OCI-LY1 (cell line): Measurements from ENCODE around the gene PLP1.

ENCODE experiments used
- H2AFZ ChIP-seq: fragments of 200-600 bp; sonication (generic), shearing (Covaris generic); 2 replicates; pipeline ENCODE4 v1.6.0; 2014; ENCODE audit warnings: antibody characterized with exemption, mild to moderate bottlenecking, low read length
- H3F3A ChIP-seq: fragments of 200-600 bp; sonication (generic), shearing (Covaris generic); 2 replicates; pipeline ENCODE4 v1.6.0; 2014; ENCODE audit warnings: mild to moderate bottlenecking, antibody characterized with exemption, low read length, moderate library complexity; ENCODE audit not compliant: insufficient read depth
- H3K27ac ChIP-seq: fragments of 200-600 bp; sonication (generic); 2 replicates; pipeline ENCODE4 v1.5.1; 2014; ENCODE audit warnings: low read length, mixed run types, mild to moderate bottlenecking, low read depth; ENCODE audit not compliant: poor library complexity, severe bottlenecking
- H3K27me3 ChIP-seq: fragments of 200-600 bp; sonication (generic); 2 replicates; pipeline ENCODE4 v1.6.0; 2014; ENCODE audit warnings: antibody characterized with exemption, mild to moderate bottlenecking, low read length, moderate library complexity; ENCODE audit not compliant: insufficient read depth
- H3K36me3 ChIP-seq: fragments of 200-600 bp; sonication (generic); 2 replicates; pipeline ENCODE4 v1.6.1; 2014; ENCODE audit warnings: mild to moderate bottlenecking, antibody characterized with exemption, low read length, moderate library complexity, mixed read lengths; ENCODE audit not compliant: insufficient read depth
- H3K4me1 ChIP-seq: fragments of 200-600 bp; sonication (generic); 2 replicates; pipeline ENCODE4 v1.5.1; 2014; ENCODE audit warnings: mild to moderate bottlenecking, low read length, moderate library complexity; ENCODE audit not compliant: insufficient read depth, severe bottlenecking
- H3K4me2 ChIP-seq: fragments of 200-600 bp; sonication (generic), shearing (Covaris generic); 2 replicates; pipeline ENCODE4 v1.6.1; 2014; ENCODE audit warnings: low read length
- H3K4me3 ChIP-seq: fragments of 200-600 bp; sonication (generic); 2 replicates; pipeline ENCODE4 v1.5.1; 2014; ENCODE audit warnings: low read length, low read depth, mild to moderate bottlenecking, mixed read lengths; ENCODE audit not compliant: poor library complexity, severe bottlenecking
- H3K79me2 ChIP-seq: fragments of 200-600 bp; shearing (Covaris generic); 2 replicates; pipeline ENCODE4 v1.6.1; 2016; ENCODE audit warnings: mixed run types, low read length, mixed read lengths; ENCODE audit not compliant: insufficient read depth
- H3K9ac ChIP-seq: fragments of 200-600 bp; sonication (generic), shearing (Covaris generic); 2 replicates; pipeline ENCODE4 v1.6.1; 2014; ENCODE audit warnings: mild to moderate bottlenecking, low read length, mixed read lengths
- H3K9me2 ChIP-seq: fragments of 200-600 bp; sonication (generic), shearing (Covaris generic); 2 replicates; pipeline ENCODE4 v1.6.1; 2014; ENCODE audit warnings: low read depth, mild to moderate bottlenecking, low read length, mixed read lengths
- H3K9me3 ChIP-seq: fragments of 200-600 bp; shearing (Covaris generic); 2 replicates; pipeline ENCODE4 v1.6.1; 2014; ENCODE audit warnings: low read length, mixed read lengths
- H4K20me1 ChIP-seq: fragments of 200-600 bp; sonication (generic), shearing (Covaris generic); 2 replicates; pipeline ENCODE4 v1.6.0; 2016; ENCODE audit warnings: mild to moderate bottlenecking, low read length; ENCODE audit not compliant: insufficient read depth
- EZH2 ChIP-seq: fragments of 200-600 bp; sonication (generic), shearing (Covaris generic); IDR thresholded peaks from 2 replicates; pipeline ENCODE4 v1.8.0; 2017; ENCODE audit warnings: borderline replicate concordance, mixed run types, mild to moderate bottlenecking, antibody characterized with exemption, low read length, moderate library complexity, mixed read lengths
- TF ChIP-seq, protein P1 (sequence below): fragments of 200-600 bp; sonication (generic), shearing (Covaris generic); IDR thresholded peaks from 2 replicates; pipeline ENCODE4 v1.5.1; 2017; ENCODE audit warnings: mild to moderate bottlenecking, antibody characterized with exemption, low read length, moderate library complexity, mixed read lengths

The PLP1 gene

GRCh38 chrX:103776546-103776945 lies at the start of gene PLP1:
Gene PLP1 (plus strand): TSS chrX:103776840. CDS start chrX:103776996, 156 bp downstream.
- Histone ChIP-seq H3K36me3 (no peaks in the 10 kb centered on the region), H3K9me2 (no peaks in the 10 kb centered on the region), H3K27ac (no peak within 1 kb of the TSS), H3K9ac (no peak within 1 kb of the TSS), H3K4me2 (no peak within 1 kb of the TSS), H4K20me1 (no peaks in the 10 kb centered on the region), H3K4me1 (no peaks in the 10 kb centered on the region), H2AFZ (no peak within 1 kb of the TSS), H3F3A (no peaks in the 10 kb centered on the region), H3K27me3 (no peaks in the 10 kb centered on the region), H3K9me3 (no peaks in the 10 kb centered on the region), H3K4me3 (no peak within 1 kb of the TSS), H3K79me2 (no peaks in the 10 kb centered on the region)
- no peak for TF ChIP-seq EZH2
- TF ChIP-seq, protein P1, sequence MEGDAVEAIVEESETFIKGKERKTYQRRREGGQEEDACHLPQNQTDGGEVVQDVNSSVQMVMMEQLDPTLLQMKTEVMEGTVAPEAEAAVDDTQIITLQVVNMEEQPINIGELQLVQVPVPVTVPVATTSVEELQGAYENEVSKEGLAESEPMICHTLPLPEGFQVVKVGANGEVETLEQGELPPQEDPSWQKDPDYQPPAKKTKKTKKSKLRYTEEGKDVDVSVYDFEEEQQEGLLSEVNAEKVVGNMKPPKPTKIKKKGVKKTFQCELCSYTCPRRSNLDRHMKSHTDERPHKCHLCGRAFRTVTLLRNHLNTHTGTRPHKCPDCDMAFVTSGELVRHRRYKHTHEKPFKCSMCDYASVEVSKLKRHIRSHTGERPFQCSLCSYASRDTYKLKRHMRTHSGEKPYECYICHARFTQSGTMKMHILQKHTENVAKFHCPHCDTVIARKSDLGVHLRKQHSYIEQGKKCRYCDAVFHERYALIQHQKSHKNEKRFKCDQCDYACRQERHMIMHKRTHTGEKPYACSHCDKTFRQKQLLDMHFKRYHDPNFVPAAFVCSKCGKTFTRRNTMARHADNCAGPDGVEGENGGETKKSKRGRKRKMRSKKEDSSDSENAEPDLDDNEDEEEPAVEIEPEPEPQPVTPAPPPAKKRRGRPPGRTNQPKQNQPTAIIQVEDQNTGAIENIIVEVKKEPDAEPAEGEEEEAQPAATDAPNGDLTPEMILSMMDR = no peak

DNA sequence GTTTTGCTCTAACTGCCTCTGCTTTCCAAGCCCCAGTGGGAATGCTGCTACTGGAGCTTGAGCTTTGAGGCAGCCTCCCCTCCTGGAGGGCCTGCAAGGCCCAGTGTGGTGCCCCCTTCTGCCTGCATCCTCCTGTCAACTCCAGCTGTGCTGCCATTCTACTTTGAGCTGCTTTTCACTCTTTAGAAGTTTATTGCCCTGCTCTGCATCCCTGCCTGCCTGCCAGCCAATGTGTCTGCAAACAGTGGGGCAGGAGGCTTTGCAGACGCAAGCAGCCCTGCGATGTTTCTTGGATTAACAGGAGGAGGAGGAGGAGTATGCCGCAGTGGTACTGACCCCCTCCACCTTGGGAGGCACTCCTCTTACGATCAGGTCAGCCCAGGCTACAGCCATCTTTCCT lies 49.5 kb upstream of the PLP1 start:
- TF ChIP-seq, protein P1 = no peak
- TF ChIP-seq EZH2 = no peak
- Histone ChIP-seq H3K4me1 (no peaks in the 10 kb centered on the region), H3K79me2 (no peaks in the 10 kb centered on the region)

DNA sequence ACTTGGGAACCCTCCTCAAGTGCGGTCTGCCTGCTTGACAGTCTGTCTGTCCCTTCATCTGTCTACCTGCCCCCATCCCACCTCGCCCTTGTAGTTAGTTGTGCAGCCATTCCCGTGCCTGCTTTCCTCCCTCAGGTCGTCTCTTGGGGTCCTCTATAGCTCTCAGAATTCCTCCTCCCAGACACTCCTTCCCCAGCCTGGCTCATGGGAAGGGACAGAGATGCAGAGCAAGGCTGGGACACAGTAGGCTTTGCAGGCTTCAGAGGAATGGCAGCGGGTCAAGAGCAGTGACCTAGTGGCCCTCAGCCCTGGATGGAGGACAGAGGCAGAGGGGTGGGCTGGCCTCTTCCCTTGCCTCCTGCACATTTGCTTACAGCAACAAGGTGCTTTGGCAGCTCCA lies 47.6 kb upstream of the PLP1 start:
- Histone ChIP-seq H3K27me3 (no peaks in the 10 kb centered on the region), H3K36me3 (no peaks in the 10 kb centered on the region), H3K27ac (no peak overlapping the region), H3F3A (no peaks in the 10 kb centered on the region), H3K9ac (no peak overlapping the region), H3K4me2 (no peak overlapping the region), H3K9me2 (no peaks in the 10 kb centered on the region), H3K4me3 (no peak overlapping the region), H4K20me1 (no peaks in the 10 kb centered on the region), H2AFZ (no peak overlapping the region), H3K79me2 (no peaks in the 10 kb centered on the region), H3K9me3 (no peaks in the 10 kb centered on the region), H3K4me1 (no peaks in the 10 kb centered on the region)
- no peak for TF ChIP-seq EZH2

More for the DNA sequence above, 49.5 kb upstream of the PLP1 start:
- Histone ChIP-seq H4K20me1 (no peaks in the 10 kb centered on the region), H3K9me3 (no peaks in the 10 kb centered on the region), H3K27ac (no peak overlapping the region), H3K36me3 (no peaks in the 10 kb centered on the region), H3F3A (no peaks in the 10 kb centered on the region), H3K9ac (no peak overlapping the region), H3K4me2 (no peak overlapping the region), H3K27me3 (no peaks in the 10 kb centered on the region), H3K4me3 (no peak overlapping the region), H3K9me2 (no peaks in the 10 kb centered on the region), H2AFZ (no peak overlapping the region)

DNA sequence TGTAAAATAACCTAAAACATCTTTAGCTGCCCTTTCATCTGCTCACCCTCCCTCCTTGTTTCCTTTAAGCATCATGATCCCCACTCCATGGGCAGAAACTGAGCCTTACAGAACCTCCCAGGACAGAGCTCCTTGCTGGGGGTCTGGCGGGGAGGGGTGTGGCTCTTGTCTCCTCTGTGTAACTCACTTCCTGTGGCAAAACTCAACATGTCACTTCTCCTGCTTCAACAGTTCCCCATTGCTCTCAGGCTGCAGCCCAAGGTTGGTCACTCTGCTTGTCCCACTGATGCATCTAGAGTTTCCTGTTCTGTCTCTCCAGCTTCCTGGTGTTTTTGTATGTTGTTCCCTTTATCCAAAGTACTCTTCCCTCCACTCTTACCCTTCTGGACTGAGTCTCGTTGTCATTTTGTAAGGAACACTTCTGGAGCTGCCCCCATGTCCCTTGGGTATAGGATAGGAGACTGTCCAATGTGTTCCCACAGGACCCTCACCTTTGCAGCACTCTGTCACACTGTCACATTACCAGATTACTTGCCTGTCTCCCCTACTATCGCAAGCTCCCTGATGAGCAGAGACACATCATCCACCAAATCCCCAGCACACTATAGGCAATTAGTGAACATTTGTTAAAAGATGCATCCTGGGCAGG lies 46.4 kb upstream of the PLP1 start:
- no peak overlapping the region for H3K9ac ChIP-seq
- no peak overlapping the region for H3K4me3 ChIP-seq
- H4K20me1 ChIP-seq = no peaks in the 10 kb centered on the region
- H3K4me2 ChIP-seq = no peak overlapping the region
- H3K36me3 ChIP-seq = no peaks in the 10 kb centered on the region
- H2AFZ ChIP-seq = no peak overlapping the region
- no peaks in the 10 kb centered on the region for H3F3A ChIP-seq
- H3K9me2 ChIP-seq = no peaks in the 10 kb centered on the region
- H3K79me2 ChIP-seq = no peaks in the 10 kb centered on the region
- no peaks in the 10 kb centered on the region for H3K9me3 ChIP-seq
- no peaks in the 10 kb centered on the region for H3K4me1 ChIP-seq
- TF ChIP-seq EZH2 = no peak
- TF ChIP-seq, protein P1 = no peak
- H3K27me3 ChIP-seq = no peaks in the 10 kb centered on the region
- H3K27ac ChIP-seq = no peak overlapping the region
